Measurements from ENCODE around the gene MYT1.

Gene MYT1

GRCh38 chr20:64194269-64194668 lies 30.0 kb downstream of the MYT1 start:
- DNase-seq = no peak

- DNase-seq = no peak
Measured at GRCh38 chr20:64196309-64196708, 32.1 kb downstream of the MYT1 start.

GRCh38 chr20:64196847-64197306 lies 32.6 kb downstream of the MYT1 start:
- no peak for DNase-seq

- DNase-seq = no peak
Measured at GRCh38 chr20:64198347-64198746, 34.1 kb downstream of the MYT1 start.

GRCh38 chr20:64199395-64199794 lies 35.1 kb downstream of the MYT1 start:
- no peak for DNase-seq

GRCh38 chr20:64200740-64201139 lies 36.5 kb downstream of the MYT1 start:
- DNase-seq = no peak

- no peak for DNase-seq
Measured at GRCh38 chr20:64201653-64202052, 37.4 kb downstream of the MYT1 start.

GRCh38 chr20:64203037-64203777 lies 39.0 kb downstream of the MYT1 start:
- DNase-seq = no peak

GRCh38 chr20:64205611-64206026 lies 41.4 kb downstream of the MYT1 start:
- DNase-seq = no peak

- no peak for DNase-seq
Measured at GRCh38 chr20:64206614-64207013, 42.4 kb downstream of the MYT1 start.

- DNase-seq = no peak
Measured at GRCh38 chr20:64207641-64208590, 43.7 kb downstream of the MYT1 start.

GRCh38 chr20:64209148-64209547 lies 44.9 kb downstream of the MYT1 start:
- DNase-seq = no peak

- no peak for DNase-seq
Measured at GRCh38 chr20:64210656-64211369, 46.6 kb downstream of the MYT1 start.

GRCh38 chr20:64211874-64212658 lies 47.8 kb downstream of the MYT1 start:
- no peak for DNase-seq

GRCh38 chr20:64212755-64213154 lies 48.5 kb downstream of the MYT1 start:
- DNase-seq = no peak

GRCh38 chr20:64214113-64214512 lies 49.9 kb downstream of the MYT1 start:
- no peak for DNase-seq

- no peak for DNase-seq
Measured at GRCh38 chr20:64214952-64215351, 50.7 kb downstream of the MYT1 start.

- no peak for DNase-seq
Measured at GRCh38 chr20:64216036-64216435, 51.8 kb downstream of the MYT1 start.

GRCh38 chr20:64216910-64217309 lies 52.7 kb downstream of the MYT1 start:
- DNase-seq = no peak

- DNase-seq = no peak
Measured at GRCh38 chr20:64217539-64218221, 53.4 kb downstream of the MYT1 start.

GRCh38 chr20:64219202-64219601 lies 55.0 kb downstream of the MYT1 start:
- DNase-seq = peak; percentile 15

GRCh38 chr20:64219730-64220129 lies 55.5 kb downstream of the MYT1 start:
- DNase-seq = no peak
